GM12873 (cell line): ENCODE measurements around the gene CDK1.

Experiments
- TF ChIP-seq, protein P1 (sequence below): IDR thresholded peaks from 2 replicates; pipeline ENCODE4 v1.5.1; 2012; ENCODE audit warnings: low read depth, mild to moderate bottlenecking, moderate library complexity, low read length, control low read depth; ENCODE audit not compliant: insufficient read depth; ENCODE audit errors: missing control alignments

The CDK1 gene

DNA sequence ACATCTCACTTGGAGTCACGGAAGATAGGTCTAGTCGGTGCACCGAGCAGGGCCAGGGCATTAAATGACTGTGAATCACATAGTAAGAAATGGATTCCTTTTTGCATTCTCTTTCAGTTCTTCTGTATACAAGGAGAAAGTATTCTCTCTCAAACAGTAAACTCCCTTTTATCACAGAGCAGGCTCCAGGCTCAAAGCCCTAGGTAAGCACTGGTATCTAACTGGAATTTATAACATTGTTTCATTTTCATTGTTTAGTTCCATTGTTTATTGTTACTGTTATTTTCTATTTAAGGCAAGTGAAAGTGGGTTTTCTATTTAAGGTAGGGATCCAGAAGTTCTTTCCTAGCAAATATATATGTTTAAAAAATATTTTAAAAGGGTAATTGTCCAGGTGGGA, 44.1 kb upstream of the CDK1 start:
- TF ChIP-seq, protein P1, sequence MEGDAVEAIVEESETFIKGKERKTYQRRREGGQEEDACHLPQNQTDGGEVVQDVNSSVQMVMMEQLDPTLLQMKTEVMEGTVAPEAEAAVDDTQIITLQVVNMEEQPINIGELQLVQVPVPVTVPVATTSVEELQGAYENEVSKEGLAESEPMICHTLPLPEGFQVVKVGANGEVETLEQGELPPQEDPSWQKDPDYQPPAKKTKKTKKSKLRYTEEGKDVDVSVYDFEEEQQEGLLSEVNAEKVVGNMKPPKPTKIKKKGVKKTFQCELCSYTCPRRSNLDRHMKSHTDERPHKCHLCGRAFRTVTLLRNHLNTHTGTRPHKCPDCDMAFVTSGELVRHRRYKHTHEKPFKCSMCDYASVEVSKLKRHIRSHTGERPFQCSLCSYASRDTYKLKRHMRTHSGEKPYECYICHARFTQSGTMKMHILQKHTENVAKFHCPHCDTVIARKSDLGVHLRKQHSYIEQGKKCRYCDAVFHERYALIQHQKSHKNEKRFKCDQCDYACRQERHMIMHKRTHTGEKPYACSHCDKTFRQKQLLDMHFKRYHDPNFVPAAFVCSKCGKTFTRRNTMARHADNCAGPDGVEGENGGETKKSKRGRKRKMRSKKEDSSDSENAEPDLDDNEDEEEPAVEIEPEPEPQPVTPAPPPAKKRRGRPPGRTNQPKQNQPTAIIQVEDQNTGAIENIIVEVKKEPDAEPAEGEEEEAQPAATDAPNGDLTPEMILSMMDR = no peak

GRCh38 chr10:60735244-60735643, 43.0 kb upstream of the CDK1 start:
- TF ChIP-seq, protein P1 = no peak

DNA sequence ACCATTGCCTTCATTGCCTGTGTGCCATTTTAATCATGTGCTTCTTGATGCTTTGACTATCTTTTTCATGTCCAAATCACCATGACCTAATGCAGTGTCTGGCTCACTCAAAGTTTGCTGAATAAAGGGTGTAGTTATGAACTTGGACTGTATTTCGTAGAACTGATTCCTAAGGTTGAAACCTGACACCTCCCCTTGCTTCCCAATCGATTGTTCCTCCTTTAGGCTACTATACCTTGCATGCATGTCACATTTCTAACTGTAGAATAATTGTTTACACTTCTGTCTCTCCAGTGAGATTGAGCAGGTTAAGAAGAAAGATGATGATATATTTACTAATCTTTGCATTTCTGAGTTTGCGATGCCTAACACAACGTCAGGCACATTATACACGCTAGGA, 41.0 kb upstream of the CDK1 start:
- TF ChIP-seq, protein P1 = no peak

DNA sequence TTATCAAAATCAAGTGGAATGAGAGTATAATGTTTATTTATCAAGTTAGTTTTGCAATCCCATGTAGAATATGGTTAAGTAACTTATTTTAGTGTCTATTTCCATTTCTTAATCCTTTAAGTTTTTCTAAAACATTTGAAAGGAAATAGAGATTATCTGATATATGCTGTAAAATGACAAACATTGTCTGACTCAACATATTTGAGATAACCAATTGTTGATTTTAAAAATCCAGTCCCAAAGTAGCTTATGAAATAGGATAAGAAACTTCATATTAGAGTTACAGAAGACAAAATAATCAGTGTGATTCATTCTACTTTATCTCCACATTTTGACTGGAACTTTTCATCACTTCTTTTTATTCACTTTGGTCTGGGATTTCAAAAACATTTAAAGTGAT, 38.7 kb upstream of the CDK1 start:
- TF ChIP-seq, protein P1 = no peak

DNA sequence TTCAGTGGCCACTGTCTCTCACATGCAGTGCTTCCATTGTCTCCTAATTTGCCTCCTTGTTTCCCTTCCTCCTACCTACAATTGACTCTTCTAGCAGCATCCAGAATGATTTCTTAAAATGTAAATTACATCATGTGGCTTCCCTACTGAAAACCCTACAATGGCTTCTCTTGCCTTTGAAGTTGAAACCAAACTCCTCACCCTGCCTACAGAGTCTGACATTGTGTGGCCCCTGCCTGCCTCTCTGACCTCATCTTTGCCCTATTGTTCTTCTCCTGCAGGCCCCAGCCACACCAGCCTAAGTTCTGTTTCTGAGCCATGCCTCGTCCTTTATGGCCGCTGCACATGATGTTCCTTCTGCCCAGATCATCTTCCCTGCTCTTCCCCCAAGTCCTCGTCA, 35.8 kb upstream of the CDK1 start:
- TF ChIP-seq, protein P1 = no peak

DNA sequence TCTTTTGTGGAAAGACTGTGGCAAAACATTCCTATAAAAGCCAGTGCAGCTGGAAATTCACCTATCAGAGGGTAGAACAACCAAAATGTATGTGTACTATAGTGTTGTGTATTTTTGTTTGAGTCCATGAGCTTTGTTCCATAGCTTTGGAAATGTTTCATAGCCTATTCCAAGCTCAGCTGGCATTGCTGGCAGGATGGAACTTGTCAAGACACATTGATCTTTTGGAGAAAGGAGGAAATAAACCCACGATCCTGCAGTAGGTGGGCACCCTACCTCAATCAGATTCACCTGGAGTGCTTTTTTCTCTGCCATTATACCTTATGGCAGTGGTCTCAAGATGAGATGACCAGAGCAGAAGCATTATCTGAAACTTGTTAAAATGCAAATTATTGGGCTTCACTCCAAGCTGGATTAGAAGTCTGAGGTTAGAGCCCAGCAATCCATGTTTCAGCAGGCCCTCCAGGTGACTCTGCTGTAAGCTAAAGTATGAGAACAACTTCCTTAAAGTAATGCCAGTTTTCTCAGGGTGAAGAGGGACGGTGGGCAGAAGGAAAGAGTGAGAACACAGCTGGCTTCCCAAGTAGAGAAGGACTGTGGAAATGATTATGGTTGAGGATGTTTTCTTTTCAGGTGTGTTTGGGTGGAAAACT, 30.3 kb upstream of the CDK1 start:
- TF ChIP-seq, protein P1 = no peak

DNA sequence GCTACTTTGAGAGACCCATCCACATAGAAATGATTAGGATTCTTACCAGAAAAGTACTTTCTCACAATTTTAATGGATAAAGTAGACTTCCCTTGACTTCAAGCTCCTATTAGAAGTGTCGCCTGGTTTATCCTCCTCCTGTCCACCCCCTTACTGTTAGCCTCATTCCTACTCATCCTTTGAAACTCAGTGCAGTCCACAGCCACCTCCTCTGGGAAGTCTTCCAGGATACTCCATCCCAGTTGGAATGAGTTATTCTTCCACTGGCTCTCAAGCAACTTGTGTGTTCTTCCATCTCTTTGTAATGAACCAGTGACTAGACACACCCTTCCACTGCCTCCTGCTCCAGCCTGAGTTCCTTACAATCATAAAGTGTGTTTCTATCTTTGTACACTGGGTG, 25.1 kb upstream of the CDK1 start:
- TF ChIP-seq, protein P1 = no peak

GRCh38 chr10:60753817-60754216, 24.5 kb upstream of the CDK1 start:
- TF ChIP-seq, protein P1 = no peak
